Transverse colon (tissue), 4 donors: ENCODE results near the gene LHX3.

Experiments used
- EP300 ChIP-seq: sonication (generic); formaldehyde crosslinking; IDR thresholded peaks from one replicate; pipeline ENCODE4 v1.6.1; 2017; ENCODE audit warnings: antibody characterized with exemption, low read depth
- POLR2A ChIP-seq: fragments of 450-650 bp; IDR thresholded peaks from one replicate; pipeline ENCODE4 v1.6.1; 2016; ENCODE audit warnings: antibody characterized with exemption, mild to moderate bottlenecking, moderate library complexity
- POLR2AphosphoS5 ChIP-seq, 3 donors: sonication (generic); formaldehyde crosslinking; IDR thresholded peaks; one replicate each; pipeline ENCODE4 v1.6.1; 2016; ENCODE audit warnings: antibody characterized with exemption in 3 of 3
- TF ChIP-seq, protein P1 (sequence below), 5 experiments: fragments of 200-600 bp in 3 of 5; fragments of 450-650 bp in 2 of 5; sonication (generic) in 3 of 5; IDR thresholded peaks; 1 replicate in 2 of 5; 2 replicates in 3 of 5; pipeline ENCODE4 v1.5.1; 2016 to 2017; ENCODE audit warnings: antibody characterized with exemption in 5 of 5, inconsistent platforms in 3 of 5, mild to moderate bottlenecking in 2 of 5, moderate library complexity in 1 of 5

DNA sequence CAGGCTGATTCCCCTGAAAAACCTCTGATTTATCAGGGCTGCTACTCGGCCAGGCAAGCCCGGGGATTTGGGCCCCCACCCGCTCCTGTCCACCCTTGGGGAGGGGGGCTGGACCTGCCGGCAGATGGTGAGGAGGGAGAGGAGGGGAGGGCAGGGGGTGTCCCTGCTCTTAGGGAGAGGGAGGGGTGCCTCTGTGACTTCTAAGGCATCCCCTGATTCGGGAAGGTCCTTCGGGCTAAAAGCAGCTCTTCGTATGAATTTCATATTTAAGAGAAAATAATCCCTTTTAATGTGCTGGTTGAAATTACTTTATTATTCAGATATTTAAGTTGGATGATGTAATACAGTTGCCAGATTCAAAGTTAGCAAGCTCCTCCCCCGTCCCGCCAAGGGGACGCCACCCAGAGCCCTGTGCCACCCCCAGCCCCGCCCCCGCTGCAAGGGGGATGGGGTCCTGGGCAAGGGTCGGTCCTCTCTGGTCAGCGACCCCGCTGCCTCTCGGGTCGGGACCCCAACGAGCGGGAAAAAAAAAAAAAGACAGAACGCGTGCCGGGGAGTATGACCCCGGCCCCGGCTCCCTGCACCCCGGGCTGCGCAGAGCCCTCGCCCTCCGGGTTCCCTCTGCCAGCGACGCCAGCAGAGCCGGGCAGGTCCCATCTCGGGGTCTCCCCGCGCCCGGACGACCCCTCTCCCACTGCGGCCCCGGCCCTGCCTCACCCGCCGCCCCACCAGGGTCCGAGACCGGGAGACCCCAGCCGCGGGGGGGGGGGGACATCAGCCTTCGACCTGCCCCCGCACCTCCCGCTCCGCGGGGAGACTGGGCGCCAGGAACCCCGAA lies 12.4 kb downstream of the LHX3 start:
- TF ChIP-seq, protein P1, sequence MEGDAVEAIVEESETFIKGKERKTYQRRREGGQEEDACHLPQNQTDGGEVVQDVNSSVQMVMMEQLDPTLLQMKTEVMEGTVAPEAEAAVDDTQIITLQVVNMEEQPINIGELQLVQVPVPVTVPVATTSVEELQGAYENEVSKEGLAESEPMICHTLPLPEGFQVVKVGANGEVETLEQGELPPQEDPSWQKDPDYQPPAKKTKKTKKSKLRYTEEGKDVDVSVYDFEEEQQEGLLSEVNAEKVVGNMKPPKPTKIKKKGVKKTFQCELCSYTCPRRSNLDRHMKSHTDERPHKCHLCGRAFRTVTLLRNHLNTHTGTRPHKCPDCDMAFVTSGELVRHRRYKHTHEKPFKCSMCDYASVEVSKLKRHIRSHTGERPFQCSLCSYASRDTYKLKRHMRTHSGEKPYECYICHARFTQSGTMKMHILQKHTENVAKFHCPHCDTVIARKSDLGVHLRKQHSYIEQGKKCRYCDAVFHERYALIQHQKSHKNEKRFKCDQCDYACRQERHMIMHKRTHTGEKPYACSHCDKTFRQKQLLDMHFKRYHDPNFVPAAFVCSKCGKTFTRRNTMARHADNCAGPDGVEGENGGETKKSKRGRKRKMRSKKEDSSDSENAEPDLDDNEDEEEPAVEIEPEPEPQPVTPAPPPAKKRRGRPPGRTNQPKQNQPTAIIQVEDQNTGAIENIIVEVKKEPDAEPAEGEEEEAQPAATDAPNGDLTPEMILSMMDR (IDR thresholded peaks at IDR 0.05), result no peak
- TF ChIP-seq POLR2AphosphoS5 (IDR thresholded peaks at IDR 0.05) (no peak), EP300 (no peak), POLR2A (no peak)
